HepG2 (cell line): Measurements from ENCODE around the gene APOBEC3H. TPM values are rescaled to one million over a fixed set of nuclear protein-coding genes. Genes with fewer than 3 reads are reported as not detected.

ENCODE experiments used
- CEBPB ChIP-seq: IDR thresholded peaks from 2 replicates; pipeline ENCODE4 v1.6.1; 2011; ENCODE audit warnings: low read depth, low read length, improper control_type of control experiment, borderline replicate concordance
- ISL2 ChIP-seq: sonication (generic); formaldehyde crosslinking; IDR thresholded peaks from 2 replicates; pipeline ENCODE4 v1.5.0; 2020; ENCODE audit warnings: missing genetic modification reagents
- MEIS2 ChIP-seq: sonication (generic); formaldehyde crosslinking; IDR thresholded peaks from 2 replicates; pipeline ENCODE4 v1.9.0; 2021; ENCODE audit warnings: mild to moderate bottlenecking, missing genetic modification reagents
- PCBP2 ChIP-seq: fragments of 200-400 bp; formaldehyde crosslinking; optimal IDR thresholded peaks from 2 replicates; pipeline ENCODE3; 2018; ENCODE audit warnings: low read length, low read depth; ENCODE audit not compliant: poor library complexity, severe bottlenecking
- SOX13 ChIP-seq, 3 experiments: fragments of 450-650 bp in 1 of 3; sonication (generic) in 1 of 3; formaldehyde crosslinking in 1 of 3; IDR thresholded peaks in 2 of 3; conservative IDR thresholded peaks in 1 of 3; 2 replicates each; pipeline versions ENCODE4 v1.5.0 to v1.6.1; 2016 to 2020; ENCODE audit warnings: antibody characterized with exemption in 1 of 3, mild to moderate bottlenecking in 1 of 3, missing compliant biosample characterization in 1 of 3, missing genetic modification reagents in 1 of 3, moderate library complexity in 1 of 3
- SP140L ChIP-seq: sonication (generic); formaldehyde crosslinking; IDR thresholded peaks from 2 replicates; pipeline ENCODE4 v1.4.0; 2020; ENCODE audit warnings: missing genetic modification reagents, borderline replicate concordance
- SRF ChIP-seq: IDR thresholded peaks from 2 replicates; pipeline ENCODE4 v1.6.1; 2011; ENCODE audit warnings: mild to moderate bottlenecking, low read depth, low read length, moderate library complexity
- ZMAT3 ChIP-seq: sonication (generic); formaldehyde crosslinking; conservative IDR thresholded peaks from 2 replicates; pipeline ENCODE4 v1.7.0; 2021; ENCODE audit warnings: missing genetic modification reagents
- ZNF136 ChIP-seq: sonication (generic); formaldehyde crosslinking; IDR thresholded peaks from 2 replicates; pipeline ENCODE4 v1.8.1; 2022; ENCODE audit warnings: low read depth, mild to moderate bottlenecking, moderate library complexity, missing genetic modification reagents
- ZNF160 ChIP-seq: sonication (generic); formaldehyde crosslinking; IDR thresholded peaks from 2 replicates; pipeline ENCODE4 v1.8.0; 2022; ENCODE audit warnings: mild to moderate bottlenecking, inconsistent platforms, missing genetic modification reagents
- ZNF550 ChIP-seq: sonication (generic); formaldehyde crosslinking; IDR thresholded peaks from 2 replicates; pipeline ENCODE4 v1.4.0; 2020; ENCODE audit warnings: mild to moderate bottlenecking, missing genetic modification reagents, borderline replicate concordance
- polyA plus RNA-seq, 8 experiments: library from polyadenylated mRNA; depleted of rRNA in 3 of 8; stranded (reverse) in 7 of 8; unstranded in 1 of 8; fragments of >200 nt; fragmentation: Illumina TruSeq in 4 of 8; extraction: Trizol in 4 of 8; gene quantifications; 2 replicates each; pipeline versions ENCODE4 v1.2.1 to v1.2.3, GENCODE V29; 2011 to 2016; ENCODE audit warnings: low read depth in 4 of 8, missing spikeins in 1 of 8, mixed read lengths in 1 of 8; ENCODE audit not compliant: insufficient read depth in 1 of 8
- total RNA-seq, 5 experiments: library from RNA; depleted of rRNA; stranded (reverse); fragments of >200 nt; fragmentation: Illumina TruSeq; extraction: Trizol; gene quantifications; 2 replicates each; pipeline ENCODE4 v1.2.3, GENCODE V29; 2016; ENCODE audit warnings: low read depth in 1 of 5
- TF ChIP-seq, protein P1 (sequence below): sonication (generic); formaldehyde crosslinking; IDR thresholded peaks from 2 replicates; pipeline ENCODE4 v1.5.1; 2020; ENCODE audit warnings: mild to moderate bottlenecking, missing genetic modification reagents, moderate library complexity
- TF ChIP-seq, protein P2 (sequence below), 2 experiments: sonication (generic) in 1 of 2; formaldehyde crosslinking in 1 of 2; IDR thresholded peaks; 2 replicates each; pipeline versions ENCODE4 v1.5.1 to v1.6.1; 2011 to 2020; ENCODE audit warnings: borderline replicate concordance in 1 of 2, low read depth in 1 of 2, low read length in 1 of 2, mild to moderate bottlenecking in 1 of 2, missing genetic modification reagents in 1 of 2, moderate library complexity in 1 of 2
- TF ChIP-seq, protein P3 (sequence below): sonication (generic); formaldehyde crosslinking; IDR thresholded peaks from 2 replicates; pipeline ENCODE4 v1.8.1; 2023; ENCODE audit warnings: missing genetic modification reagents, mild to moderate bottlenecking, borderline replicate concordance
- TF ChIP-seq, protein P4 (sequence below): sonication (generic); formaldehyde crosslinking; IDR thresholded peaks from 2 replicates; pipeline ENCODE4 v1.4.0; 2020; ENCODE audit warnings: missing genetic modification reagents
- TF ChIP-seq, protein P5 (sequence below): sonication (generic); formaldehyde crosslinking; IDR thresholded peaks from 2 replicates; pipeline ENCODE4 v1.5.1; 2020; ENCODE audit warnings: mild to moderate bottlenecking, moderate library complexity, missing genetic modification reagents

Gene APOBEC3H
- total and polyA plus RNA-seq, 2 of the 13 experiments (the other 11 are each of a cell fraction or from before 2014, with no cell fraction given), result 0.18 to 0.31 TPM

DNA sequence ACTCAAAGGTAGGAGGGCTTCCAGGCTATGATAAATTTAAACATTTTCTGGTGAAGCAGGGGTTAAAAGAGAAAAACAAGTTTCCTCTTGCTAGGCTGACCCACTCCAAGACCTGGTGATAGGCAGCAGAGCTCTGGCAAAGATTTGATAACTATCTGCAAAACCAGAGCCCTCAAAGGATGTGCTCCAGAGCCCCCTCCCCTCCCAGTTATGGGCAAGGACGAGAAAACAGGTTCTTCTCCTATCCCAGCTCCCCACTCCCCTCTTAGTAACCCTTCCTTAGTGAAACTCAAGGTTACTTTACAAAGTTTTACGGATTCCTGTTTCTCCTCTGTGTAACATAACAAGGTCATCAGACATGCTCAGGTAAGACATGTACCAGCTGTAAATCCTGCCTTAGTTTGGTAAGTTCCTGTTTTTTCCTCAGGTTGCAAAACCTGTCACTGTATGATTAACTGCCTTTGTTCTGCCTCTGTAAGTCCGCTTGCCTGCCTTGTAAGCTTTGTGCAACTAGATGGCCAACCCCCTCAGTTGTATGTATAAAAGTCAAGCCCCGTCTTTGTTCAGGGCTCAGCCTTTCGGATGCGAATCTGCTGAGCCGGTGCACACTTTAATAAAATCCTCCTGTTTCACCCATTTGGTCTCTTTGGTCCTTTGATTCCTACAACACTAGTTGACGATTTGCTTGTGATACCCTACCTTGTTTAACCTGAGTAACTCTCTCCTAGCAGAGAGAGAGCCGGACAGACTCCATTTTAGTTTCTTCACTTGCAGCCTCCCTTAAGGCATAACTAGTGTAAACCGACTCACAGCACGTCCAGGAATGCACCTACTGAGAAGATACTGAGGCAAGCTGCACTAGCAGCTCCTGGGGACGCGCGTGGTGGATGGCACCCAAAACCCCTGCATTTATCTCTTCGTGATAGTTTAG lies 13.9 kb downstream of the APOBEC3H start (continued):
- TF ChIP-seq, protein P1, sequence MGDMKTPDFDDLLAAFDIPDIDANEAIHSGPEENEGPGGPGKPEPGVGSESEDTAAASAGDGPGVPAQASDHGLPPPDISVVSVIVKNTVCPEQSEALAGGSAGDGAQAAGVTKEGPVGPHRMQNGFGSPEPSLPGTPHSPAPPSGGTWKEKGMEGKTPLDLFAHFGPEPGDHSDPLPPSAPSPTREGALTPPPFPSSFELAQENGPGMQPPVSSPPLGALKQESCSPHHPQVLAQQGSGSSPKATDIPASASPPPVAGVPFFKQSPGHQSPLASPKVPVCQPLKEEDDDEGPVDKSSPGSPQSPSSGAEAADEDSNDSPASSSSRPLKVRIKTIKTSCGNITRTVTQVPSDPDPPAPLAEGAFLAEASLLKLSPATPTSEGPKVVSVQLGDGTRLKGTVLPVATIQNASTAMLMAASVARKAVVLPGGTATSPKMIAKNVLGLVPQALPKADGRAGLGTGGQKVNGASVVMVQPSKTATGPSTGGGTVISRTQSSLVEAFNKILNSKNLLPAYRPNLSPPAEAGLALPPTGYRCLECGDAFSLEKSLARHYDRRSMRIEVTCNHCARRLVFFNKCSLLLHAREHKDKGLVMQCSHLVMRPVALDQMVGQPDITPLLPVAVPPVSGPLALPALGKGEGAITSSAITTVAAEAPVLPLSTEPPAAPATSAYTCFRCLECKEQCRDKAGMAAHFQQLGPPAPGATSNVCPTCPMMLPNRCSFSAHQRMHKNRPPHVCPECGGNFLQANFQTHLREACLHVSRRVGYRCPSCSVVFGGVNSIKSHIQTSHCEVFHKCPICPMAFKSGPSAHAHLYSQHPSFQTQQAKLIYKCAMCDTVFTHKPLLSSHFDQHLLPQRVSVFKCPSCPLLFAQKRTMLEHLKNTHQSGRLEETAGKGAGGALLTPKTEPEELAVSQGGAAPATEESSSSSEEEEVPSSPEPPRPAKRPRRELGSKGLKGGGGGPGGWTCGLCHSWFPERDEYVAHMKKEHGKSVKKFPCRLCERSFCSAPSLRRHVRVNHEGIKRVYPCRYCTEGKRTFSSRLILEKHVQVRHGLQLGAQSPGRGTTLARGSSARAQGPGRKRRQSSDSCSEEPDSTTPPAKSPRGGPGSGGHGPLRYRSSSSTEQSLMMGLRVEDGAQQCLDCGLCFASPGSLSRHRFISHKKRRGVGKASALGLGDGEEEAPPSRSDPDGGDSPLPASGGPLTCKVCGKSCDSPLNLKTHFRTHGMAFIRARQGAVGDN (CRISPR knock-in tag), result no peak
- peak; percentile 86; the same call in 1 of the 2 replicates for TF ChIP-seq MEIS2 (CRISPR knock-in tag)
- TF ChIP-seq SP140L (CRISPR knock-in tag), result no peak
- no peak for TF ChIP-seq ZNF136 (CRISPR knock-in tag)
- TF ChIP-seq ZMAT3 (CRISPR knock-in tag), result no peak
- TF ChIP-seq, protein P2, sequence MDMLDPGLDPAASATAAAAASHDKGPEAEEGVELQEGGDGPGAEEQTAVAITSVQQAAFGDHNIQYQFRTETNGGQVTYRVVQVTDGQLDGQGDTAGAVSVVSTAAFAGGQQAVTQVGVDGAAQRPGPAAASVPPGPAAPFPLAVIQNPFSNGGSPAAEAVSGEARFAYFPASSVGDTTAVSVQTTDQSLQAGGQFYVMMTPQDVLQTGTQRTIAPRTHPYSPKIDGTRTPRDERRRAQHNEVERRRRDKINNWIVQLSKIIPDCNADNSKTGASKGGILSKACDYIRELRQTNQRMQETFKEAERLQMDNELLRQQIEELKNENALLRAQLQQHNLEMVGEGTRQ (IDR thresholded peaks at IDR 0.05; ENCODE audit: low read depth, low read length), result no peak
- TF ChIP-seq, protein P2 (CRISPR knock-in tag; IDR thresholded peaks at IDR 0.05; ENCODE audit: borderline replicate concordance), result no peak
- TF ChIP-seq, protein P3, sequence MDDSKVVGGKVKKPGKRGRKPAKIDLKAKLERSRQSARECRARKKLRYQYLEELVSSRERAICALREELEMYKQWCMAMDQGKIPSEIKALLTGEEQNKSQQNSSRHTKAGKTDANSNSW (CRISPR knock-in tag), result no peak
- TF ChIP-seq, protein P4, sequence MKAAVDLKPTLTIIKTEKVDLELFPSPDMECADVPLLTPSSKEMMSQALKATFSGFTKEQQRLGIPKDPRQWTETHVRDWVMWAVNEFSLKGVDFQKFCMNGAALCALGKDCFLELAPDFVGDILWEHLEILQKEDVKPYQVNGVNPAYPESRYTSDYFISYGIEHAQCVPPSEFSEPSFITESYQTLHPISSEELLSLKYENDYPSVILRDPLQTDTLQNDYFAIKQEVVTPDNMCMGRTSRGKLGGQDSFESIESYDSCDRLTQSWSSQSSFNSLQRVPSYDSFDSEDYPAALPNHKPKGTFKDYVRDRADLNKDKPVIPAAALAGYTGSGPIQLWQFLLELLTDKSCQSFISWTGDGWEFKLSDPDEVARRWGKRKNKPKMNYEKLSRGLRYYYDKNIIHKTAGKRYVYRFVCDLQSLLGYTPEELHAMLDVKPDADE (CRISPR knock-in tag), result no peak
- 0 out of 2 replicates have a peak, but pooled peaks have one; percentile 1 for TF ChIP-seq SRF
- peak; percentile 61; the same call in 1 of the 2 replicates for TF ChIP-seq SOX13 (IDR thresholded peaks at IDR 0.05)
- peak in 1 of 2 experiments; percentile 87; a peak in 2 of 4 replicates for TF ChIP-seq SOX13 (CRISPR knock-in tag; conservative IDR thresholded peaks at IDR 0.05 in 1 of 2, IDR thresholded peaks at IDR 0.05 in 1 of 2)
- TF ChIP-seq, protein P5, sequence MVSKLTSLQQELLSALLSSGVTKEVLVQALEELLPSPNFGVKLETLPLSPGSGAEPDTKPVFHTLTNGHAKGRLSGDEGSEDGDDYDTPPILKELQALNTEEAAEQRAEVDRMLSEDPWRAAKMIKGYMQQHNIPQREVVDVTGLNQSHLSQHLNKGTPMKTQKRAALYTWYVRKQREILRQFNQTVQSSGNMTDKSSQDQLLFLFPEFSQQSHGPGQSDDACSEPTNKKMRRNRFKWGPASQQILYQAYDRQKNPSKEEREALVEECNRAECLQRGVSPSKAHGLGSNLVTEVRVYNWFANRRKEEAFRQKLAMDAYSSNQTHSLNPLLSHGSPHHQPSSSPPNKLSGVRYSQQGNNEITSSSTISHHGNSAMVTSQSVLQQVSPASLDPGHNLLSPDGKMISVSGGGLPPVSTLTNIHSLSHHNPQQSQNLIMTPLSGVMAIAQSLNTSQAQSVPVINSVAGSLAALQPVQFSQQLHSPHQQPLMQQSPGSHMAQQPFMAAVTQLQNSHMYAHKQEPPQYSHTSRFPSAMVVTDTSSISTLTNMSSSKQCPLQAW, result no peak
- no peak for TF ChIP-seq ZNF160
- no peak for TF ChIP-seq ISL2 (CRISPR knock-in tag)
- no peak for TF ChIP-seq ZNF550 (CRISPR knock-in tag)
- TF ChIP-seq PCBP2, result no peak
- peak; percentile 38; the same call in 1 of the 2 replicates for TF ChIP-seq CEBPB
